WTC11 (cell line): ENCODE measurements around the gene CACNG7. TPM values are rescaled to one million over a fixed set of nuclear protein-coding genes. Genes with fewer than 3 reads are reported as not detected.

Experiments
- CBFB ChIP-seq: sonication (generic); formaldehyde crosslinking; IDR thresholded peaks from 2 replicates; pipeline ENCODE4 v1.8.1; 2022; ENCODE audit warnings: mild to moderate bottlenecking, low read depth, missing genetic modification reagents
- NR1H2 ChIP-seq: sonication (generic); formaldehyde crosslinking; IDR thresholded peaks from 2 replicates; pipeline ENCODE4 v1.9.0; 2021; ENCODE audit warnings: mild to moderate bottlenecking, moderate library complexity, missing genetic modification reagents
- ZNF263 ChIP-seq: sonication (generic); formaldehyde crosslinking; IDR thresholded peaks from 2 replicates; pipeline ENCODE4 v1.8.1; 2022; ENCODE audit warnings: low read depth, mild to moderate bottlenecking, moderate library complexity, missing genetic modification reagents
- ZNF317 ChIP-seq: sonication (generic); formaldehyde crosslinking; IDR thresholded peaks from 2 replicates; pipeline ENCODE4 v1.8.1; 2023; ENCODE audit warnings: low read depth, mild to moderate bottlenecking, moderate library complexity, missing genetic modification reagents, borderline replicate concordance
- ZNF396 ChIP-seq: fragments of 250-450 bp; sonication (Bioruptor Pico); IDR thresholded peaks from 2 replicates; pipeline ENCODE4 v1.8.0; 2021; ENCODE audit warnings: mild to moderate bottlenecking, moderate library complexity, borderline replicate concordance
- ZNF416 ChIP-seq: fragments of 250-450 bp; sonication (Bioruptor Pico); IDR thresholded peaks from 2 replicates; pipeline ENCODE4 v1.9.0; 2021; ENCODE audit warnings: mild to moderate bottlenecking, inconsistent platforms
- total RNA-seq: library from RNA; stranded (reverse); gene quantifications from 3 replicates; pipeline ENCODE4 v1.2.3, GENCODE V29; 2021
- TF ChIP-seq, protein P1 (sequence below): sonication (generic); formaldehyde crosslinking; IDR thresholded peaks from 2 replicates; pipeline ENCODE4 v1.8.0; 2022; ENCODE audit warnings: missing genetic modification reagents
- TF ChIP-seq, protein P2 (sequence below): sonication (generic); formaldehyde crosslinking; IDR thresholded peaks from 2 replicates; pipeline ENCODE4 v1.8.0; 2022; ENCODE audit warnings: mild to moderate bottlenecking, missing genetic modification reagents
- TF ChIP-seq, protein P3 (sequence below): fragments of 250-450 bp; sonication (Bioruptor Pico); IDR thresholded peaks from 2 replicates; pipeline ENCODE4 v2.1.2; 2022; ENCODE audit warnings: mild to moderate bottlenecking, moderate library complexity
- TF ChIP-seq, protein P4 (sequence below): fragments of 200-600 bp; IDR thresholded peaks from 2 replicates; pipeline ENCODE4 v1.8.0; 2022; ENCODE audit warnings: antibody characterized with exemption
- TF ChIP-seq, protein P5 (sequence below): fragments of 250-450 bp; sonication (Bioruptor Pico); IDR thresholded peaks from 2 replicates; pipeline ENCODE4 v1.8.0; 2021; ENCODE audit warnings: mild to moderate bottlenecking
- TF ChIP-seq, protein P6 (sequence below): sonication (generic); formaldehyde crosslinking; IDR thresholded peaks from 2 replicates; pipeline ENCODE4 v1.8.1; 2022; ENCODE audit warnings: mild to moderate bottlenecking, moderate library complexity, missing genetic modification reagents
- TF ChIP-seq, protein P7 (sequence below): sonication (generic); formaldehyde crosslinking; IDR thresholded peaks from 2 replicates; pipeline ENCODE4 v1.8.1; 2023; ENCODE audit warnings: mild to moderate bottlenecking, moderate library complexity, missing genetic modification reagents

The CACNG7 gene
- total RNA-seq, 1 experiment from 2014 or later: 33.3 TPM

DNA sequence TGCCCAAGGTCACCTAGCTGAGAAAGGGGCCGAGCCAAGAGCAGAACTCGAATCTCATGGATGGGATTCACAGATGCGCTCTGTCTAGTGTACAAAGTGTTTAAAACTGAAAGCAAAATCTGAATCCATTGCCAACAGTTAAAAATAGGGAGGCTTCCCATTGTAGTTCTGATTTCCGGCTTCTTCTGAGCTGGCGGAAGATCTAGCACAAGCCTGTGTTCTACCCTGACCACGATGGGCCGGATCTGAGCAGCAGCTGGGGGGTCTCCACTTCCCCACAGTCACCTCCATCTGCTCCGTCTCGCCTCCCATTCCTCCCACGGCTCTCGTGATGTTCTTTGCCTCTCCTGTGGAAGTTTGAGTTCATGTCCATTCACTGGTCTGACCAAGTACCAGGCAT lies 56.0 kb downstream of the CACNG7 start (continued):
- TF ChIP-seq, protein P1, sequence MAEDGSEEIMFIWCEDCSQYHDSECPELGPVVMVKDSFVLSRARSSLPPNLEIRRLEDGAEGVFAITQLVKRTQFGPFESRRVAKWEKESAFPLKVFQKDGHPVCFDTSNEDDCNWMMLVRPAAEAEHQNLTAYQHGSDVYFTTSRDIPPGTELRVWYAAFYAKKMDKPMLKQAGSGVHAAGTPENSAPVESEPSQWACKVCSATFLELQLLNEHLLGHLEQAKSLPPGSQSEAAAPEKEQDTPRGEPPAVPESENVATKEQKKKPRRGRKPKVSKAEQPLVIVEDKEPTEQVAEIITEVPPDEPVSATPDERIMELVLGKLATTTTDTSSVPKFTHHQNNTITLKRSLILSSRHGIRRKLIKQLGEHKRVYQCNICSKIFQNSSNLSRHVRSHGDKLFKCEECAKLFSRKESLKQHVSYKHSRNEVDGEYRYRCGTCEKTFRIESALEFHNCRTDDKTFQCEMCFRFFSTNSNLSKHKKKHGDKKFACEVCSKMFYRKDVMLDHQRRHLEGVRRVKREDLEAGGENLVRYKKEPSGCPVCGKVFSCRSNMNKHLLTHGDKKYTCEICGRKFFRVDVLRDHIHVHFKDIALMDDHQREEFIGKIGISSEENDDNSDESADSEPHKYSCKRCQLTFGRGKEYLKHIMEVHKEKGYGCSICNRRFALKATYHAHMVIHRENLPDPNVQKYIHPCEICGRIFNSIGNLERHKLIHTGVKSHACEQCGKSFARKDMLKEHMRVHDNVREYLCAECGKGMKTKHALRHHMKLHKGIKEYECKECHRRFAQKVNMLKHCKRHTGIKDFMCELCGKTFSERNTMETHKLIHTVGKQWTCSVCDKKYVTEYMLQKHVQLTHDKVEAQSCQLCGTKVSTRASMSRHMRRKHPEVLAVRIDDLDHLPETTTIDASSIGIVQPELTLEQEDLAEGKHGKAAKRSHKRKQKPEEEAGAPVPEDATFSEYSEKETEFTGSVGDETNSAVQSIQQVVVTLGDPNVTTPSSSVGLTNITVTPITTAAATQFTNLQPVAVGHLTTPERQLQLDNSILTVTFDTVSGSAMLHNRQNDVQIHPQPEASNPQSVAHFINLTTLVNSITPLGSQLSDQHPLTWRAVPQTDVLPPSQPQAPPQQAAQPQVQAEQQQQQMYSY (CRISPR knock-in tag): no peak
- TF ChIP-seq, protein P2, sequence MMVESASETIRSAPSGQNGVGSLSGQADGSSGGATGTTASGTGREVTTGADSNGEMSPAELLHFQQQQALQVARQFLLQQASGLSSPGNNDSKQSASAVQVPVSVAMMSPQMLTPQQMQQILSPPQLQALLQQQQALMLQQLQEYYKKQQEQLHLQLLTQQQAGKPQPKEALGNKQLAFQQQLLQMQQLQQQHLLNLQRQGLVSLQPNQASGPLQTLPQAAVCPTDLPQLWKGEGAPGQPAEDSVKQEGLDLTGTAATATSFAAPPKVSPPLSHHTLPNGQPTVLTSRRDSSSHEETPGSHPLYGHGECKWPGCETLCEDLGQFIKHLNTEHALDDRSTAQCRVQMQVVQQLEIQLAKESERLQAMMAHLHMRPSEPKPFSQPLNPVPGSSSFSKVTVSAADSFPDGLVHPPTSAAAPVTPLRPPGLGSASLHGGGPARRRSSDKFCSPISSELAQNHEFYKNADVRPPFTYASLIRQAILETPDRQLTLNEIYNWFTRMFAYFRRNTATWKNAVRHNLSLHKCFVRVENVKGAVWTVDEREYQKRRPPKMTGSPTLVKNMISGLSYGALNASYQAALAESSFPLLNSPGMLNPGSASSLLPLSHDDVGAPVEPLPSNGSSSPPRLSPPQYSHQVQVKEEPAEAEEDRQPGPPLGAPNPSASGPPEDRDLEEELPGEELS (CRISPR knock-in tag): no peak
- TF ChIP-seq NR1H2 (CRISPR knock-in tag) (no peak), ZNF317 (CRISPR knock-in tag) (no peak), ZNF263 (no peak), ZNF416 (CRISPR knock-in tag) (no peak), CBFB (CRISPR knock-in tag) (no peak), ZNF396 (CRISPR knock-in tag) (no peak)
- TF ChIP-seq, protein P3, sequence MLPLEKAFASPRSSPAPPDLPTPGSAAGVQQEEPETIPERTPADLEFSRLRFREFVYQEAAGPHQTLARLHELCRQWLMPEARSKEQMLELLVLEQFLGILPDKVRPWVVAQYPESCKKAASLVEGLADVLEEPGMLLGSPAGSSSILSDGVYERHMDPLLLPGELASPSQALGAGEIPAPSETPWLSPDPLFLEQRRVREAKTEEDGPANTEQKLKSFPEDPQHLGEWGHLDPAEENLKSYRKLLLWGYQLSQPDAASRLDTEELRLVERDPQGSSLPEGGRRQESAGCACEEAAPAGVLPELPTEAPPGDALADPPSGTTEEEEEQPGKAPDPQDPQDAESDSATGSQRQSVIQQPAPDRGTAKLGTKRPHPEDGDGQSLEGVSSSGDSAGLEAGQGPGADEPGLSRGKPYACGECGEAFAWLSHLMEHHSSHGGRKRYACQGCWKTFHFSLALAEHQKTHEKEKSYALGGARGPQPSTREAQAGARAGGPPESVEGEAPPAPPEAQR (CRISPR knock-in tag): no peak
- TF ChIP-seq, protein P4, sequence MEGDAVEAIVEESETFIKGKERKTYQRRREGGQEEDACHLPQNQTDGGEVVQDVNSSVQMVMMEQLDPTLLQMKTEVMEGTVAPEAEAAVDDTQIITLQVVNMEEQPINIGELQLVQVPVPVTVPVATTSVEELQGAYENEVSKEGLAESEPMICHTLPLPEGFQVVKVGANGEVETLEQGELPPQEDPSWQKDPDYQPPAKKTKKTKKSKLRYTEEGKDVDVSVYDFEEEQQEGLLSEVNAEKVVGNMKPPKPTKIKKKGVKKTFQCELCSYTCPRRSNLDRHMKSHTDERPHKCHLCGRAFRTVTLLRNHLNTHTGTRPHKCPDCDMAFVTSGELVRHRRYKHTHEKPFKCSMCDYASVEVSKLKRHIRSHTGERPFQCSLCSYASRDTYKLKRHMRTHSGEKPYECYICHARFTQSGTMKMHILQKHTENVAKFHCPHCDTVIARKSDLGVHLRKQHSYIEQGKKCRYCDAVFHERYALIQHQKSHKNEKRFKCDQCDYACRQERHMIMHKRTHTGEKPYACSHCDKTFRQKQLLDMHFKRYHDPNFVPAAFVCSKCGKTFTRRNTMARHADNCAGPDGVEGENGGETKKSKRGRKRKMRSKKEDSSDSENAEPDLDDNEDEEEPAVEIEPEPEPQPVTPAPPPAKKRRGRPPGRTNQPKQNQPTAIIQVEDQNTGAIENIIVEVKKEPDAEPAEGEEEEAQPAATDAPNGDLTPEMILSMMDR: no peak
- TF ChIP-seq, protein P5, sequence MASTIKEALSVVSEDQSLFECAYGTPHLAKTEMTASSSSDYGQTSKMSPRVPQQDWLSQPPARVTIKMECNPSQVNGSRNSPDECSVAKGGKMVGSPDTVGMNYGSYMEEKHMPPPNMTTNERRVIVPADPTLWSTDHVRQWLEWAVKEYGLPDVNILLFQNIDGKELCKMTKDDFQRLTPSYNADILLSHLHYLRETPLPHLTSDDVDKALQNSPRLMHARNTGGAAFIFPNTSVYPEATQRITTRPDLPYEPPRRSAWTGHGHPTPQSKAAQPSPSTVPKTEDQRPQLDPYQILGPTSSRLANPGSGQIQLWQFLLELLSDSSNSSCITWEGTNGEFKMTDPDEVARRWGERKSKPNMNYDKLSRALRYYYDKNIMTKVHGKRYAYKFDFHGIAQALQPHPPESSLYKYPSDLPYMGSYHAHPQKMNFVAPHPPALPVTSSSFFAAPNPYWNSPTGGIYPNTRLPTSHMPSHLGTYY (CRISPR knock-in tag): no peak
- TF ChIP-seq, protein P6, sequence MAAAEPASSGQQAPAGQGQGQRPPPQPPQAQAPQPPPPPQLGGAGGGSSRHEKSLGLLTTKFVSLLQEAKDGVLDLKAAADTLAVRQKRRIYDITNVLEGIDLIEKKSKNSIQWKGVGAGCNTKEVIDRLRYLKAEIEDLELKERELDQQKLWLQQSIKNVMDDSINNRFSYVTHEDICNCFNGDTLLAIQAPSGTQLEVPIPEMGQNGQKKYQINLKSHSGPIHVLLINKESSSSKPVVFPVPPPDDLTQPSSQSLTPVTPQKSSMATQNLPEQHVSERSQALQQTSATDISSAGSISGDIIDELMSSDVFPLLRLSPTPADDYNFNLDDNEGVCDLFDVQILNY: no peak
- TF ChIP-seq, protein P7, sequence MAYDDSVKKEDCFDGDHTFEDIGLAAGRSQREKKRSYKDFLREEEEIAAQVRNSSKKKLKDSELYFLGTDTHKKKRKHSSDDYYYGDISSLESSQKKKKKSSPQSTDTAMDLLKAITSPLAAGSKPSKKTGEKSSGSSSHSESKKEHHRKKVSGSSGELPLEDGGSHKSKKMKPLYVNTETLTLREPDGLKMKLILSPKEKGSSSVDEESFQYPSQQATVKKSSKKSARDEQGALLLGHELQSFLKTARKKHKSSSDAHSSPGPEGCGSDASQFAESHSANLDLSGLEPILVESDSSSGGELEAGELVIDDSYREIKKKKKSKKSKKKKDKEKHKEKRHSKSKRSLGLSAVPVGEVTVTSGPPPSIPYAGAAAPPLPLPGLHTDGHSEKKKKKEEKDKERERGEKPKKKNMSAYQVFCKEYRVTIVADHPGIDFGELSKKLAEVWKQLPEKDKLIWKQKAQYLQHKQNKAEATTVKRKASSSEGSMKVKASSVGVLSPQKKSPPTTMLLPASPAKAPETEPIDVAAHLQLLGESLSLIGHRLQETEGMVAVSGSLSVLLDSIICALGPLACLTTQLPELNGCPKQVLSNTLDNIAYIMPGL (CRISPR knock-in tag): no peak
